Activated CD4-positive, alpha-beta T cell treated with anti-CD3 and anti-CD28 coated beads for 1 hour (primary cell): ENCODE measurements around the gene MEGF6.

Experiments used
- DNase-seq: peaks from one replicate; pipeline ENCODE4 v3.0.0-alpha.2; 2020

The MEGF6 gene

DNA sequence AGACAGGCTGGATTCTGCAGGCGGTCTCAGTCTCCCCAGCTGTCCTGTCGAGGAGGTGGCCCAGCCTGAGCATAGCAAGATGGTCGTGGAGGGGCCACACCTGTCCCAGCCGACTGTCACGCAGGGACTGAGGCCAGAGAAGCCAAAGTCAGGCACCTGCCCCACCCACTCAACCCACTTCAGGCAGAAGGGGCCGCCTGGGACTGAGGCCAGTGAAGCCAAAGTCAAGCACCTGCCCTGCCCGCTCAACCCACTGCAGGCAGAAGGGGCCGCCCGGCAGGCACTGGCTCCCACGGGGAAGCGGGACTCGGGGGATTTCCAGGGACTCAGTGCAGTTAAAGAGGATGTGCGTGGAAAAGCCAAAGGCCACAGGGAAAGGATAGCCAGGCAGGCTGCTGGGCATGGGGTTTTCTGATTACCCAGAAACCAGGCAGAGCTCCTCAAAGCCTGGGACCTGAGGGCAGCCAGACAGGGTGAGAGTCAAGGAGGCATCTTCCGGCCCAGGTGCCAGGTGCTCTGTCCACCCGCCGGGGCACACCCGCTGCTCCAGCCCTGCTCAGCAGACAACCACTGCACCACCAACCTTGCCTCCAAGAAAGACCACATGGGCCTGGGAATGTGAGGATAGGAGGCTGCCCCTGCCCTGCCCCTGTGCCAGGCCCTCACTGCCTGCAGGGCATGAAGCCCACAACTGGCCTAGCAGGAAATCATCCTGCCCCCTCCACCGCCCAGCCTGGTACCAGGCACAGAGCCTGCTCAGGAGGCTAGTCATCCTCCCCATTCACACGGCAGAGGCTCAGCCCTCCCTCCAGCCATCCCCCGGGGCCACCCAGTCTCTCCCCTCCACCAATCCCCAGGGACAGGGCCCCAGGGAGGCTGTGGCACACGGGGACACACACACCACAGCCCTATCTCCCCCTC is 41.0 kb downstream of the MEGF6 start:
- no peak for DNase-seq

DNA sequence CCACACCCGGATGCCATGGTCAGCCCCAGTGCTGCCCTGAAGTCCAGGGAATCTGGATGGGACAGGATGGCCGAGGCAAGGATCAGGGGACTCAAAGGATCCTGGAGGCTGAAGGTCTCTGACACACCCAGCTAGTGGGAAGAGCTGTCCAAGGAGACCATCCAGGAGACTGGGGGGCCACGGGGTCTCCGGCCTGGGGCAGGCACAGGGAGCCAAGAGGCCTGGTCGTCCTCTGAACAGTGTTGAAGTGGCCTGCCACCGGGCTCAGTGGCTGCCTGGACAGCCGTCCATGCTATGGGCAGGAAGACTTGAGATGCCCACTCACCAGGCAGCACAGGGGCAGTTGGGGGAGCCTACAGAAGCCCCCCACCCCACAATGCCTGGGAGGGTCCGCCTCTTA is 41.9 kb downstream of the MEGF6 start:
- no peak for DNase-seq

DNA sequence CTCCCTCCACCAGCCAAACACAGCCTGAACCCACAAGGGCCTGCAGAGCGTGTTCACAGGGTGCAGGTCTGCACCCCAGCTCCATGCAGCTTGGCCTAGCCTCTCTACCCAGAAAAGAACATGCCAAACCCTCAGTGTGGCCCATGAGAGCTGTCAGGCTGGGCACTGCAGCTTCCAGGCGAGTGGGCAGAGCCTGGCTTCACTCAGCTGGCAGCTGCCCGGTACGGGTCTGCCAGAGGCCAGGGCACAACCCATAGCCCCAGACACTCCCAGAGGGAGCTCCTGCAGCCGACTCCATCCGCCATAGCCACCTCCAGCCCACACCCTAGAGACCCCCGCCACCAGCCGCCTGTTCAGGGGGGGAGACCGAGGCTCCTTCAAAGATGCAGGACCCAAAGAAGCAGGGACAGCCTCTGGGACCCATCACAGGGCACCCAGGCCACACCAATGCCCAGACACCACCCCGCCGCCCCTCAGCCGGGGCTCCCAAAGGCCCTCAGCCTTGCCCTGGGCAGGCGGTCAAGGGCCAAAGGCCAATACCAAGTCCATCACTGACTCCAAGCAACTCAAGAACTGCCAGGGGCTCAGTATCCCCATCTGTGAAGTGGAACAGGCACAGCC is 42.4 kb downstream of the MEGF6 start:
- DNase-seq = no peak

DNA sequence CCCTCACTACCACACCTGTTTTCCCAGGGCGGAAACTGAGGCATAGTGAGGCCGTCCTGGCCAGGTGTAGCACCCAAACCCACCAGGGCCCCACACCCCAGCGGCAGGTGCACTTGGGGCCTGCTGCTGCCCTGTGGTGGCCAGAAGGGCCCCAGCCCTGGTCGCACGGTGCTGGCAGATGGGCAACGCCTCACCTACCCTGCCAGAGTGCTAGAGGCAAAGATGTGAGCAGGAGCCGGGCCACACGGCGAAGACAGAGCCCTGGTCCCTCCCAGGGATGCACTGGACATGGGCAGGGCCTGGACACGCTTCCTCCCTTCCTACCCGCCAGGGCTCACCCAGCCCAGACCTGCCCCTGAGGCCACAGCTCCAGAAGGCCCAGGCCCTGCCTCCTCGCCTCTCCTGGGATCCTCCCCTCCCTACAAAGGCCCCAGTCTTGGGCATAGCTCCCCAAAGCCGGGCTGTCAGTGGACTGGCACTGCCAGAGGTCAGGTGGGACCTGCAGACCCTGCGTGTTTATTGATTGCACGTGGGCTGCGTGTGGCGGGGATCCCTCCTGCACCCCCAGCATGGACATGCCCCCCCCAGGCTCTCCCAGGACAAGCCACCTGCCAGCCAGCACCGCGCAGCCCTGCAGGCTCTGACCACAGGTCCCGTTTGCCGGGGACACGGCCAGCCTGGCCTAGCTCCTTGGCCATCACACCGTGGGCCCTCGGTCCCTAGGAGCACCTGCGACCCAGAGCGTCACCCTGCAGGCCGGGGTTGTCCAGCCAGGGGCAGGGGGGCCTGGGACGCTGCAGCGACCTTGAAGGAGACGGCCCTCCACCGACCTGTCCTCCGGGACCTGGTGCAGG is 44.1 kb downstream of the MEGF6 start:
- no peak for DNase-seq

DNA sequence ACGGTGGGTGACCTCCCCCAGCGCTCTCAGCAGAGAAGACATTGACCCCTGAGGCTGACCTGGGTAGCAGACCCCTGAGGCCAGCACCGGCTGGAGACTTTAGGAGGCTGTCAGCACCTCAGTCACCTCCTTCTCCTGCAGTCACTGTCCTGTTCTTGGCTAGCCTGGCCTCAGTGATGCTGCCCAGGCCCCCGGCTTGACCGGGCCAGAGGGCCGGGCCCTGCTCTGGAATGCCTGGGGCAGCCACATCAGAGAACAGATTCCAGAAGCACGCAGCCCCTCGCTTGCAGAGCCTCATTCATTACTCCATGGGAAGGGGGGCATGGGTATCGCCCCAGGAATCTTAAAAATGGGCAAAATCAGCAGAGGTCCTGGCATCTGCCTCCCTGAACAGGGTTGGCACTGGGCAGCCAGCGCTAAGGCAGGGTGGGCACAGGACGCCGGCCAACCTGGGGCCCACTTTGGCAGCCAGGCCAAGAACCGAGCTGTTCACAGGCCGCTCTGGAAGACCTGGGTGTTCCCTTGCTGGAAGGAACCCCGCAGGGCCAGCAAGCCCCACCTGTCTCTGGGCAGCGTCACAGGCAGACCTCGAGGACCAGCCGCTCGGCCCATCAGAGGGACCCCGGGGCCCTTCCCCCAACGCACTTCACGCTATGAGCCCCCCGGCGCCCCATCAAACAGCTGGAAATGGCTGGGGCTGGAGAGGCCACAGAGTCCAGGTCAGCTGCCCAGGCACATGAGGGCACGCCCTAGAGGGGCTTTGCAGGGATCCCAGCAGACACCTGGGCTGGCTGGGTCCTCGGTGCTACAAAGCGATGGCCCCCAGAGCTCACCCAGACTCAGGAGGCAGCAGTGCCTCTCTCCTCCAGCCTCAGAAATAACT is 45.1 kb downstream of the MEGF6 start:
- no peak for DNase-seq

DNA sequence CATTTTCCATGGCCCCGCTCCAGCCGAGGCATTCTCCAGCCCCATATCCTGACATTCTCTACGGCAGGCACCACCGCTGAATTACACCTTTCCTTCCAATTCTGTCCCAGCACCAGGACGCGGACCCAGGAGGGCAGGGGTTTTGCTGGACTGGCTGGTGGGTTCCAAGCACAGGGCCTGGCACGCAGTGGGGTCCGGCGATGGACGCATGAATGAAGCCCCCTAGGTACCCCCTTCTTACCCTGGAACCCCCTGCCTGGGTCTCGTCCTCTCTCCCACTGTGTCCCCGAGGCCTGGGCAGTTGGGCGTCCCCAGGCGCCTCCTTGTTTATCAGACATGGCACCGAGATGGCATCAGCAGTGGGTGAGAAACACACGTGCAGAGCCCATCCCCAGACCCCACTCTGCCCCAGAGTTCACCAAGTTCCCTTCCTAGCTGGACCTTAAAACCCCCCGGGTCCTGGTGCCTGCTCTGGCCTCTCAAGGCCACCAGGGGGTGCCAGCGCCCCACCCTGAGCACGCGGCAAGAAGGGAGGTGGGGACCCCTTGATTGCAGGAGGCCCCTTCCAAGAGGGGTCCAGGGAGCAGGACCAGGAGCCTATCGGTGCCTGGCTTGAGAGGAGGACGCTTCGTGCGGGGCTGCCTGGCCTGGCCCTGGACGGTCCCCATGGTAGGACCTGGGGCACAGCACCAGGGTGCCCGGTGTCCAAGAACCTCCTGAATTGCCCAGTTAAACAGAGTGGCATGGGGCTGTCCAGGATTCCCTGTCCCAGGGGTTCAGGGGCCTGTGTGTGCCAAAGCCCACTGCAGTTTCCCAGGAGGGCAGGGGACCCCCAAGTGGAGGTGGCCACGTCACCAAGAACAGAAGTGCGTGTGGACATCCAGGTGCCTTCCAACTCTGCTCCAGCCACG is 46.1 kb downstream of the MEGF6 start:
- peak; percentile 26 for DNase-seq

DNA sequence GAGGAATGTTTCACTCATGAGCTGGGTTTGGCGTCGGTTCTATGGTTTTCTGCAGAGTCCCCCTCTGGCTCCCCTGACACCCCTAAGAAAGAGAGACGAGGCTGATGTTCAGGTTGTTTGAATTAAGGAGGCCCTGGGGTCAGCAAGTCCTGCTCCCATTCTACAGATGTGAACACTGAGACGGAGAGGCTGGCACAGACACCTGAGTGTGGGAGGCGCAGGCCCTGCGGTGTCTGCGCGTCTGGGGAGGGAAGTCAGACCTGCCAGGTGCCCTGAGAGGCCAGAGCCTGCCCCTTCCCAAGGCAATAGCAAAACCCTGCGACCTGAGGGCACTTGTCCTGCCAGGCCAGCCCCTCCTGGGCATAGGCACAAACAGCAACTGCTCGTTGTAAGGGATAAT is 47.7 kb downstream of the MEGF6 start:
- DNase-seq = no peak

DNA sequence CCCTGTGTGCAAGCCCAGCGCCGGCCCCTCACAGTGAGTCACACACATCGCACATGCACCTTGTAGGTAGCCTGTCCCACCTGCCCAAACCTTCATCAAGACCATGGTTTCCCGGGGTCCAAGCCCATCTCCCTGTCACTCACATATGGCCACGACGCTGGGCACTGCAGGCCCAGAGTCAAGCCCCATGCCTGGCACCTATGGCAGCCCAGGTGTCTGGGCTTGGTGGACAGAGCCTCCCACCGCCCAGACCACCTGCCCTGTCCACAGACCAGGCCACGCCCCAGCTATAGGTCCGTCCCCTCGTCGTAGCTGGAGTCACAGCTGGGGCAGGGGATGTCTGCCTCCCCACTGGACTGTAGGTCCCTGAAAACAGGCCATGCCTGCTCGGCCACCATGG is 48.2 kb downstream of the MEGF6 start:
- DNase-seq = no peak

DNA sequence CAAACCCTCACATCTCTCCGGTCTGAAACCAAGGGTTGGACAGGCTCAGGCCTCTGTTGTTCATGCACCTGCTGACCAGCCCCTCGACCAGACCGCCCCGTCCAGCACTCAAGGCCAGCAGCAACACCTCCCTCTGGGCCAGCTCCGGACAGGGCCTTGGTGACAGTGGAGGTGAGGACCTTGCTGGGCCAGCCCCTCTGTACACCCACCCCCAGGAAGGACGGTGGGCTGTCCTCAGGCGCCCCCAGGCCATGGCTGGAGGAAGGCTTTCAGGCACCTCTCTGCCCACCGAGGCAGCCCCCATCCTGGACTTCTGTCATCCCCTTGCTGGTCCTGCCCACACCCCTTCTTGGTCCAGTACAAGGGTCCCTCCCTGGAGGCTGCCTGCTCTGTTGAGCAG is 48.6 kb downstream of the MEGF6 start:
- DNase-seq = no peak

DNA sequence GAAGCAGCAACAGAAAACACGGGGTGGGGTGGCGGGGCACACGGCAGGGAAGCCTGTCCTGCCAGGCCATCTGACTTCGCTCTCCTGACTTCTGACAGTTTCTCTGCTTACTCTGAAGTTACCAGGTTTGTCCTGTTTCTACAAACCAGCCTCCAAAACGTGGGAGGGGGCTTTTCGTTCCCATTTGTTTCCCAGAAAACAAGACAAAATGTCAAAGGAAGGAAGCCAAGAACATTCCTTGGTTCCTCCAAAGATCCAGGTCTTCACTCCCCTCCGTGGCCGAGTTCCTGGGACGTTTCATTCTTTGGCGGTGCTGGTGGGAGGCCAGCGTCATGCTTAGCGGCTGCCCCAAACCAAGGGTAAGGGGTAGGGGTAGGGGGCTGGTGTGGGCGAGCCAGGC is 49.6 kb downstream of the MEGF6 start:
- no peak for DNase-seq

DNA sequence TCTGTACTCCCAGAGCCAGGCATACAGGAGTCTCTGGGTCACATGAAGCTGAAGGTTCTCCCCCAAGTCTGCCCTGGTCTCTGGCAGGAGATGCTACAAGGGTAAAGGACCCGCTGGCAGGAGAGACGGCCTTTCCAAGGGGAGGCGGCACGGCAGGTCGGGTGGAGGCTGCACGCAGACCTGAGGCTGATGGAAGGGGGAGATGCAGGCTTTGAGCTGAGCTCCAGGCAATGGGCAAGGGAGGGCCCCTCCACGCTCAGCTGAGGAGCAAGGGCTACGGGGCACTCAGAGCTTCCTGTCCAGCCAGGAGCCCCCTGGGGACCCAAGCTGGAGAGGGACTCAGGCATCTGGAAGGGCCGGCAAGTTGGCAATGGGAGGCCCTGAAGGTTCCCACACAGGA is 50.3 kb downstream of the MEGF6 start:
- no peak for DNase-seq

DNA sequence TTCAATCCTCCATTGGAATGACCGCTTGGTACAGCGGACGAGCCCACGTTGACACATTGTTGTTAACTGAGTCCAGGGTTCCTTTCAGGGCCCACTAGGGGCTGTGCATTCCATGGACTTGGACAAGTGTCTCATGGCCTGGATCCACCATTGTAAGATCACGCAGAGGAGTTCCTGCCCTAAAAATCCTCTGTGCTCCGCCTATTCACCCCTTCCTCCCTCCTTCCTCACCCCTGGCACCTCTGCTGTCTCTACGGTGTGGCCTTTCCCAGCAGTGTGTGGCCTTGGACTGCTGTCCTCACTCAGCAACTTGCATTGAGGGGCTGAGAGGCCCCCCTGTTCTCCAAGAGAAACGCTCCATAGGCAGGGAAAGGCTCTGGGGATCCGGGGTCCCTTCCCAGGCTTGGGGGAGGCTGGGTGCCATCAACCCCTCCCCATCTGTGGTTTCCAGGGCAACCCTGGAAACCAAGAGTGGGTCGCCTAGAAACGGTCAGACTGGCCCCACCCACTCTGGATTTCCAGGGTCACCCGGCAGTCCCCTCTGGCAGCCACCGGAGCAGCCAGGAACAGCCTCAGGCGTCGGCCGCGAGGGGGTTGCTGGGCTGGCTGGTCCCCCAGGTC is 50.9 kb downstream of the MEGF6 start:
- DNase-seq = no peak

DNA sequence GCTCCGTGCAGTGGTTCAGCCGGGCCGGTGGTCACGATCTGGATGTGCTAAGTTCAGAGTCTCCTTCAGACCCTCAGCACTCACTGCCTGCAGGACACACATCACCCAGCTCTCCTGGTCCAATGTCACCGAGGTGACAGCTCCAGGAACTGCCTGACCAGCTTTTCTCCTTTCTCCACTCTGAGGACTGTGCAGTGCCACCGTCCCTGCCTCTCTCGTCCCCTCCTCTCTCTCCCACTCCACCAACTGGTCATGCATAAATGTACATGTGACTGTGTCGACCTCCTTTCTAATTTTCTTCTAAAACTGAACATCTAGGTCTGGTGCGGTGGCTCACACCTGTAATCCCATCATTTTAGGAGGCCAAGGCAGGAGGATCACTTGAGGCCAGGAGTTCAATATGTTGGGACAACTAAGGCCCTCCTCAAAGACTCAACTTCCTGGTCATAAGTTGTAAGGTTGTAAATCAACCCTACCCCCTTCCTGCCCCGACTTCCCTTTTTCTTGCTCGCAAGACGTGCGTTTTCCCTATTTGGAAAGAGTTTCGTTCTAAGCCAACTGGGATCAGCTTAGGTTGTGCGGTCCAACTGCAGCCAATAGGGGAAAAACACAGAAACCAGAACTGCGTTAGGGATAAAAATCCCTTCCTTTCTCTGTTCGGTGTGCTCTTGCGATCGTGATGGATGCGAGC is 53.1 kb downstream of the MEGF6 start:
- no peak for DNase-seq

DNA sequence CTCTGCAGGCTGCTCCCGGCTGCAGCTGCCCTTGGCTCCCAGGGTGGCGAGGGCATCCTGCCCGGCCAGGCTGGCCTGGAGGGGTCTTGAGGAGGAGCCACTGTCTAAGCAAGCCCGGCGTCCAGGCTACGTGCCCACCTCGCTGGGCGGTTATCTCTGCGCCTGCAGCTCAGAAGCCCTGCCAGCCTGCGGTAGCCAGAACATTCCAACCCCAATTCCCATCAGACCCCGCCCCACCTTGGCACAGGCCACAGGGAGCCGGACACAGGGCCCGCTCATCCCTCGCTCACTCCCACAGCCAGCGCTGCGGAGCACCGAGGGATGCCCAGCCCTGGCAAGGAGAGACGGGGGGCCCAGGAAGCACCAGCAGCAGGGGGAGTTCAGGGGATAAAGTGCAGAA is 53.9 kb downstream of the MEGF6 start:
- DNase-seq = no peak

DNA sequence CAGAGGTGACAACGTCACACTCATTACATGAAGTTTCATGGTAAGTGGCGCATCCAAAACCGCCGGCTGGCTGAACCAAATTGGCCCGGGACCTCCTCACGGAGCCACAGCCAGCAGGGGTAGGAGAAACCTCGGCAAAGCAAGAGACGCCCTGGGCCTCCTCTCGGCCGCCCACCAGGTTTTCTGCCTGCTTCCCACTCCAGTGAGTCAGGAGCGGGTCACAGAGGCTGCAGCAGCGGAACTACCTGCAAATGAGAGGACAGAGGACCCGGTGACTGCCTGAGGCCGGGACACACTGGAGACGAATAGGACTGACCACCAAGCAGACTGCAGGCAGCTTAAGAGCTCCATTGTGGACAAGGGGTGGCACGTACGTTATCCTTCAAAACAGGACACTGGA is 55.0 kb downstream of the MEGF6 start:
- no peak for DNase-seq

DNA sequence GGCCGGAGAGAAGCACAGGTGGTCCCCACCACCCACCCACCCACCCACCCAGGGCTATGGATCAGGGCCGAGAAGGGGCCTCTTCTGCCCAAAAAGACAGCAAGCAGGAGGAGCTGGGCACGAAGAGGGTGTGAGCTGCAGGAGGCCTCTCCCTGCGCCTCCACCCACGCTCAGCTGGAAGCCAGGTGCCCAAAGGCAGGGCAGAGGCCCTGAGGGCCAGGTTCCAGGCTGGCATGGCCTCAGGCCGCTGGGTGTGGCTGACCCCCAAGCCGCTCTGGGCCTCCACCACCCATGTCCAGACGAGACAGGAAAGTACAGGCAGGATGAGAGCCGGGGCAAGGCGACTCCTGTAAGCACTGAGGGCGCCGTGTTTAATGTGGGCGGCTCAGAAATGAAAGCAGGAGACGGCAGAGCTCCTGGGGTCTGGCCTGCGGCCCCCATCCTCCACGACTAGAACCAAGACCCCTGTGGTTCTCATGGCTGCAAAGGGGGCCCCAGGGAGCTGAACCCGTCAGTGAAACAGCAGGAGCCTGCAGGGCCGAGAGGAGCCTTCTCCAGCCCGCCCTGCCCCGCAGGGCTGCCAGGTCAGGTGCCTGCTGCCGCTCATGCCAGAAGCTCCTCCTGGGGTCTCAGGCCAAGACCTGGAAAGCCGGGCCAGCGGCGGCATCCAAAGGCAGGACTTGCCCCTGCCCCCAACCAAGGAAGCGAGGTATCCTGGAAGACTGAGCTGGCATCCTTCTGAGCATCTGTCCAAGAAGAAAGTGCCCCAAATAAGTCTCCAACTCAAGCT is 56.0 kb downstream of the MEGF6 start:
- no peak for DNase-seq

DNA sequence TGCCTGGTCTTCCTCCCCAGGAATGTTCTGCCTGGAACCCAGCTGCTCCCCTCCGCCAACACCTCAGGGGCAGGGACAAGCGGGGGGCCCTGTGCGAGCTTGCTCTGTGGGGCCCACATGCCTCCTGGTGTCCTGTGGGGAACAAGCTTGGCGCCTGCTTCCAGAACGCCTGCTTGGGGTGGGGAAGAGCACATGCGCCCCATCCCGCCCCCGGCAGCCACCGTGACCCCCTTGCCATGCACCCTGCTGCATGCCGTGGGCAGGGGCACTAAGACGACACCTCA is 57.4 kb downstream of the MEGF6 start:
- DNase-seq = no peak

DNA sequence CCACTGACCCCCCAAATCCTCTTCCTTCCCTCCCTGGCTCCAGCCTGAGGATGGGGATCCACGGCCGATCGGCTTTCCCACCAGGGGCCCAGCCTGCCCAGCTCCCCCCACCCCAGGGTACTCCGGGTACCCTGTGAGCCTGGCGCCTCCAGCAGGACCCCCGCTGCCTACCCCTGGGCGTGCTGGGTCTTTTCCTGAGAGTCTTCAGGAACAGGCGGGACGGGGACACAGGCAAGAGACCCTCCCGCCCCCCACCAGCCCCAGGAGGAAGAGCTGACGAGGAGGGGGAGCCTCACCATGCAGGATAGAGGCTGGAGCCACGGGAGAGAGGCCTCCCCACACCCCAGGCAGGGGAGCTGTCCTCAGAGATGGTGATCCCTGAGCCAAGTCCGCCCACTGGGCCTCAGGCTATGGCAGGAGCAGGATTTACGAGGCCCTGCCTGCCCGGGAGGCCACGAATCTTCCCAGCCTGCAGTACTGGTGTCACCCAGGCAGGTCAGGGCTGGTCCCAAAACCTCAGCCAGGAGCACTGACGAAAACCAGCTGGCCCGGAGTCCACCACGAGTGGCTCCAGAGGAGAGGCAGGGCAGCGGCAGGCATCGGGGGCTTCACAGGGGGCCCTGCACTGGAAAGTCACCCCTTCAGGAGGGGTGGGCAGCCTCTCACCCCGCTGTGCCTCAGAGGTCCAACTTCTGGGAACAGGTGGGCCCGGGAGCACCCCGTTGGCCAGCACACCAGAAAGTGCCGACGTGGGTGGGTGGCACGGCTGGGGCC is 58.0 kb downstream of the MEGF6 start:
- no peak for DNase-seq

DNA sequence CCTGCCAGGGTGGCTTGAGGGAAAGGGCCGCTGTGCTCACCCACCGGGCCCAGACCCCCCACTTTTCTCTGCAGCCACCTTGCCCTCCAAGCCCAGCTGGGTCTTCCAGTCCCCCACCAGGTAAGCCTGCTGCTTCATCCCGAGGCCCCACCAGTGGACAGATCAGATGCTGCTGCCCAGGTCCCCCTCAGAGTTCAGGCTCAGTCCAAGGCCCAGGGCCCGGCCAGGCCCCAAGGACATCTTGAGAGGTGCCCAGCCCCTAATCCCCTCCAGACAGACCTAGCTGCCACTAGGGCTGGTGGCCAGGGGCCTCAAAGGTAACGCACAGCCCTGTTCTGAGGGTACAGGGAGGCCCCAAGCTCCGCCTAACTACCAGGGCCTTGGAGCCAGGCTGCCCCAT is 58.6 kb downstream of the MEGF6 start:
- DNase-seq = no peak
